Breast epithelium (tissue), 3 donors: ENCODE data around the gene SFTA2.

Experiments
- POLR2A ChIP-seq: fragments of 450-650 bp; IDR thresholded peaks from one replicate; pipeline ENCODE4 v1.6.1; 2016; ENCODE audit warnings: antibody characterized with exemption, mild to moderate bottlenecking, moderate library complexity
- TF ChIP-seq, protein P1 (sequence below), 3 donors: fragments of 450-650 bp; IDR thresholded peaks; one replicate each; pipeline ENCODE4 v1.5.1; 2016 to 2017; ENCODE audit warnings: antibody characterized with exemption in 3 of 3, mild to moderate bottlenecking in 3 of 3, moderate library complexity in 3 of 3

- TF ChIP-seq, protein P1, sequence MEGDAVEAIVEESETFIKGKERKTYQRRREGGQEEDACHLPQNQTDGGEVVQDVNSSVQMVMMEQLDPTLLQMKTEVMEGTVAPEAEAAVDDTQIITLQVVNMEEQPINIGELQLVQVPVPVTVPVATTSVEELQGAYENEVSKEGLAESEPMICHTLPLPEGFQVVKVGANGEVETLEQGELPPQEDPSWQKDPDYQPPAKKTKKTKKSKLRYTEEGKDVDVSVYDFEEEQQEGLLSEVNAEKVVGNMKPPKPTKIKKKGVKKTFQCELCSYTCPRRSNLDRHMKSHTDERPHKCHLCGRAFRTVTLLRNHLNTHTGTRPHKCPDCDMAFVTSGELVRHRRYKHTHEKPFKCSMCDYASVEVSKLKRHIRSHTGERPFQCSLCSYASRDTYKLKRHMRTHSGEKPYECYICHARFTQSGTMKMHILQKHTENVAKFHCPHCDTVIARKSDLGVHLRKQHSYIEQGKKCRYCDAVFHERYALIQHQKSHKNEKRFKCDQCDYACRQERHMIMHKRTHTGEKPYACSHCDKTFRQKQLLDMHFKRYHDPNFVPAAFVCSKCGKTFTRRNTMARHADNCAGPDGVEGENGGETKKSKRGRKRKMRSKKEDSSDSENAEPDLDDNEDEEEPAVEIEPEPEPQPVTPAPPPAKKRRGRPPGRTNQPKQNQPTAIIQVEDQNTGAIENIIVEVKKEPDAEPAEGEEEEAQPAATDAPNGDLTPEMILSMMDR (IDR thresholded peaks at IDR 0.05), result no peak
- no peak for TF ChIP-seq POLR2A
Observed at GRCh38 chr6:30907758-30908591, 24.0 kb downstream of the SFTA2 start, which contains the start of gene GTF2H4.
